GM12878 (cell line): ENCODE data around the gene ATP2A3. TPM values are rescaled to one million over a fixed set of nuclear protein-coding genes. Genes with fewer than 3 reads are reported as not detected.
A peak's percentile ranks its signal among the peaks of the same experiment; 100 is the strongest.

Experiments used
- BMI1 ChIP-seq: fragments of 450-650 bp; IDR thresholded peaks from 2 replicates; pipeline ENCODE4 v1.6.1; 2016; ENCODE audit warnings: mild to moderate bottlenecking, moderate library complexity, borderline replicate concordance
- CEBPB ChIP-seq, 2 experiments: fragments of 150-350 bp in 1 of 2; IDR thresholded peaks; 2 replicates each; pipeline ENCODE4 v1.6.1; 2012 to 2014; ENCODE audit warnings: low read depth in 2 of 2, low read length in 2 of 2, borderline replicate concordance in 1 of 2, inconsistent platforms in 1 of 2
- CHD4 ChIP-seq: fragments of 200-600 bp; sonication (generic); IDR thresholded peaks from 2 replicates; pipeline ENCODE4 v1.6.1; 2016; ENCODE audit warnings: mild to moderate bottlenecking
- E4F1 ChIP-seq: fragments of 450-650 bp; IDR thresholded peaks from 2 replicates; pipeline ENCODE4 v1.6.1; 2018; ENCODE audit warnings: borderline replicate concordance, mild to moderate bottlenecking; ENCODE audit not compliant: partially characterized antibody
- EZH2 ChIP-seq: IDR thresholded peaks from 2 replicates; pipeline ENCODE4 v1.6.1; 2012; ENCODE audit warnings: low read depth, mild to moderate bottlenecking, control low read depth, inconsistent platforms, low read length, borderline replicate concordance; ENCODE audit not compliant: control insufficient read depth
- GABPA ChIP-seq: IDR thresholded peaks from 2 replicates; pipeline ENCODE4 v1.6.1; 2014; ENCODE audit warnings: antibody characterized with exemption, low read depth, mild to moderate bottlenecking, inconsistent platforms
- LARP7 ChIP-seq: fragments of 450-650 bp; IDR thresholded peaks from 2 replicates; pipeline ENCODE4 v1.6.1; 2017; ENCODE audit warnings: mild to moderate bottlenecking
- MEF2B ChIP-seq: fragments of 450-650 bp; IDR thresholded peaks from 2 replicates; pipeline ENCODE4 v1.6.1; 2018; ENCODE audit warnings: mild to moderate bottlenecking, moderate library complexity; ENCODE audit not compliant: partially characterized antibody, poor library complexity, severe bottlenecking
- MYC ChIP-seq: IDR thresholded peaks from 2 replicates; pipeline ENCODE4 v1.6.1; 2011; ENCODE audit warnings: mild to moderate bottlenecking, low read length, moderate library complexity, inconsistent platforms; ENCODE audit not compliant: insufficient read depth, insufficient replicate concordance, insufficient read length, severe bottlenecking
- PKNOX1 ChIP-seq: fragments of 450-650 bp; IDR thresholded peaks from 2 replicates; pipeline ENCODE4 v1.6.1; 2016; ENCODE audit warnings: mild to moderate bottlenecking
- POU2F2 ChIP-seq: IDR thresholded peaks from 3 replicates; pipeline ENCODE4 v1.6.1; 2011; ENCODE audit warnings: low read depth, mild to moderate bottlenecking, low read length, borderline replicate concordance
- RAD21 ChIP-seq: IDR thresholded peaks from 2 replicates; pipeline ENCODE4 v1.6.1; 2011; ENCODE audit warnings: mild to moderate bottlenecking, low read depth, low read length, moderate library complexity; ENCODE audit not compliant: insufficient read depth
- SREBF2 ChIP-seq: IDR thresholded peaks from 2 replicates; pipeline ENCODE4 v1.6.1; 2012; ENCODE audit warnings: mild to moderate bottlenecking, low read length
- STAT3 ChIP-seq: IDR thresholded peaks from 2 replicates; pipeline ENCODE4 v1.6.1; 2011; ENCODE audit warnings: low read depth, low read length, improper control_type of control experiment
- TBL1XR1 ChIP-seq: IDR thresholded peaks from 2 replicates; pipeline ENCODE4 v1.6.1; 2012; ENCODE audit warnings: low read depth, low read length, improper control_type of control experiment
- TCF12 ChIP-seq: IDR thresholded peaks from 2 replicates; pipeline ENCODE4 v1.6.1; 2011; ENCODE audit warnings: low read depth, mild to moderate bottlenecking, low read length
- USF2 ChIP-seq: IDR thresholded peaks from 2 replicates; pipeline ENCODE4 v1.6.1; 2011; ENCODE audit warnings: low read depth, low read length, improper control_type of control experiment, borderline replicate concordance
- YBX1 ChIP-seq: fragments of 450-650 bp; IDR thresholded peaks from 2 replicates; pipeline ENCODE4 v1.6.1; 2016; ENCODE audit warnings: antibody characterized with exemption
- YY1 ChIP-seq: IDR thresholded peaks from 2 replicates; pipeline ENCODE4 v1.6.1; 2011; ENCODE audit warnings: low read depth, mild to moderate bottlenecking, low read length
- ZNF24 ChIP-seq: fragments of 450-650 bp; IDR thresholded peaks from 2 replicates; pipeline ENCODE4 v1.6.1; 2017; ENCODE audit warnings: antibody characterized with exemption, mild to moderate bottlenecking
- ZNF592 ChIP-seq: fragments of 450-650 bp; IDR thresholded peaks from 2 replicates; pipeline ENCODE4 v1.6.1; 2017; ENCODE audit warnings: mild to moderate bottlenecking, moderate library complexity
- polyA plus RNA-seq, 11 experiments: library from polyadenylated mRNA; depleted of rRNA in 4 of 11; unstranded in 6 of 11; stranded (reverse) in 5 of 11; fragments of >200 nt; fragmentation: Nextera tagmentation in 4 of 11; fragmentation: Illumina TruSeq in 1 of 11; extraction: Ambion mirVana in 4 of 11; extraction: Trizol in 1 of 11; gene quantifications; 1 replicate in 1 of 11; 2 replicates in 10 of 11; pipeline versions ENCODE4 v1.2.1 to v1.2.3, GENCODE V29; 2011 to 2016; ENCODE audit warnings: inconsistent platforms in 2 of 11, missing spikeins in 2 of 11, low read depth in 1 of 11
- total RNA-seq, 4 experiments: library from RNA; depleted of rRNA in 3 of 4; stranded (reverse); fragments of >200 nt in 3 of 4; fragmentation: Illumina TruSeq in 1 of 4; extraction: Trizol in 1 of 4; gene quantifications; 2 replicates each; pipeline versions ENCODE4 v1.2.1 to v1.2.3, GENCODE V29; 2013 to 2021

The ATP2A3 gene
- total and polyA plus RNA-seq, 10 of the 15 experiments (the other 5 are each of a cell fraction or from before 2014, with no cell fraction given), result 1.0 to 99.2 (median 37.9) TPM

DNA sequence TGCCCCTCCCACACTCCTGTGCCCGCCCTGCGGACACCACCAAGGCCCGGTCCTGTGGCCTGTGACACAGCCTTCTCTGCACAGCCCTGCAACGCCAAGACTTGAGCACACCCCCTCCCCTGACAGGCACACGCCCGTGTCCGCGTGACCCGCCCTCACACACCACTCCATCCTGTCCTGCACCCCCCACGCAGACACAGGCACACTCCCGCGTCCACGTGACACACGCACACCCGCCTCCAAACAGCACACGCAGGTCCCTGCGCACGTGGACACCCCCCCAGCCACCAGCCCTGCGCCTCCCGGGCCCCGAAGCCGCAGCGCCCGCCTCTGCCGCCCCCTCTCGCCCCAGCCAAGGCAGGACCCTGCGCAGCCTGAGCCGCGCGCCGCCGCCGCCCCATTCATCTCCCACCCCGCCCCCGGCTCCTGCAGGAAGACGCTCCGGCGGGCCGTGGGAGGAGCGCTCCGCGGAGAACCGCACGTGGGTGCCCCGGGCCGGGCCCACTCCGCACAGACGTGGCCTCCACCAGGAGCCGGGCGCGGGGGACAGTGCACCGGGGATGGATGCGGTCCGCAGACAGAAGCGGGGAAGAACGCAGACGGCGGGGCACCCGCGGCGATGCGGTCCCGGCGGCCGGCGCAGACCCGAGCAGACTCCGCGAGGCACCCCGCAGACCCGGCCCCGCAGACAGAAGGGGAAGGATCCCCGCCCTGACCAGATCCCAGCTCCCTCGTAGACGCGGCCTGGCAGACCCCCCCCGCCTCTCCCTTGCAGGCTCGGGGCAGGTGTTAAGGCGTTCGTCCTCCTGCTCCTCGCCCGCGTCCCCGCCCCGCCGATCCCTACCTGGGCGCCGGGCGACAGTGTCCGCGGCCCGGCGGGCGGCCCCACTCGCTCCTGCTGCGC lies 71.9 kb downstream of the ATP2A3 start (continued):
- TF ChIP-seq E4F1 (no peak), YBX1 (no peak), STAT3 (no peak), CEBPB (IDR thresholded peaks at IDR 0.05; ENCODE audit: borderline replicate concordance in 1 of 2, low read depth in 2 of 2, low read length in 2 of 2) (no peak), PKNOX1 (peak; percentile 48; the same call in 1 of the 2 replicates), TBL1XR1 (no peak), SREBF2 (no peak), POU2F2 (no peak), USF2 (peak; percentile 44), LARP7 (0 out of 2 replicates have a peak, but pooled peaks have one; percentile 22), MYC (no peak), CHD4 (no peak), ZNF24 (no peak), BMI1 (no peak), MEF2B (peak; percentile 55), RAD21 (no peak), TCF12 (no peak), GABPA (no peak), ZNF592 (no peak), EZH2 (no peak), YY1 (no peak)
